ENCODE data around the gene KAT2B. TPM values are rescaled to one million over a fixed set of nuclear protein-coding genes. Genes with fewer than 3 reads are reported as not detected.
A peak's percentile ranks its signal among the peaks of the same experiment; 100 is the strongest.

Gene KAT2B
- total RNA-seq, 2 experiments from 2014 or later: 11.7 to 17.0 TPM

DNA sequence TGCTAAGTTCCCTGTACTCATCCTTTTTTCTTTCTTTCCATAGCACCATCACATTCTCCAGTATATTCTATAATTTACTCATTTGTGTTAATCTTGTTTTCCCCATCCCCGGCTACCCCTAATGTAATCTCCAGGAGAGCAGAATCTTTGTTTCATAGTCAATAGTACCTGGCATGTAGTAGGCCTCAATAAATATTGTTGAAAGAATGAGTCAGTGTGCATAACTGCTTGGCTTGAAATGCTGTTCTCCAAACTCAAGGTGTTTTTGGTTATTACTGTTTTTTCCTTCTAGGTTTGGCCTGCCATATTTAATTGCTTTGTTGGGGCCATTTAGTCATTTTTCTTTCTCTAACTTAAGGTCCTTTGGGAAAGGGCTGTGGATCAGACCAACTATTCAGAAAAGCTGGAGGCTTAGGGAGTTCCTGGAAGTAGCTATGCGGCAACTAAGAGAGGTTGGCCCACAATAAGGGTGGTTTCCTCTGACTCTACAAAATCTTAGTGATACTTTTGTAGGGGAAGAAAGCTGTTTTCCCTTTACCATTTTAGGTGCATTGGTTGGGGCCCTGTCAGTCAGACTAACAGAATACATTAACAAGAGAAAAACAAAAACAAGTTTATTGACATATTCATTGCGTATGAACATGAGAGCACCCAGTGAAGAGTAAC is 28.4 kb downstream of the KAT2B start:
- Mint-ChIP-seq H3K27ac (no peak overlapping the region), H3K4me1 (peaks cover 20% of the 10 kb centered on the region), H3K36me3 (peaks cover 14% of the 10 kb centered on the region), H3K9me3 (peaks cover 3% of the 10 kb centered on the region), H3K27me3 (no peaks in the 10 kb centered on the region), H3K4me3 (no peak overlapping the region)
- no peak for DNase-seq

DNA sequence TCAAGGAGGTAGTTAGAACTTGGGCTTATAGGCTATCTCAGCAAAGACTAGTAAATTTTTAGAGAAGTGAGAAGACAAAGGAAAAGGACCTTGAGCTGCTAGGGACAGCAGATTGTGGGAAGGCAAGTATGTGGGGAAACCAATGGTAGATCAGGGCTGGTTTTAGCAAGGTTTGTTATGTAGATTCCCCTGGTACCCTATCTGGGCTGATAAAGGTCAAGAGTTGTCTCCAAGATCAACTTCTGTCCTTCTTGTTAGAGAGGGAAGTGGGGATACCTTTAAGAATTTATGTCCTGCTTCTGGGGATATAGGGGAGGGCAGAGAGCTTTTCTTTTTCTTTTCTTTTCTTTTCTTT is 28.9 kb downstream of the KAT2B start:
- peaks cover 3% of the 10 kb centered on the region for H3K9me3 Mint-ChIP-seq
- no peak for DNase-seq
- H3K4me3 Mint-ChIP-seq: no peak overlapping the region
- peaks cover 16% of the 10 kb centered on the region for H3K4me1 Mint-ChIP-seq
- H3K27ac Mint-ChIP-seq: no peak overlapping the region
- peaks cover 14% of the 10 kb centered on the region for H3K36me3 Mint-ChIP-seq
- no peaks in the 10 kb centered on the region for H3K27me3 Mint-ChIP-seq

DNA sequence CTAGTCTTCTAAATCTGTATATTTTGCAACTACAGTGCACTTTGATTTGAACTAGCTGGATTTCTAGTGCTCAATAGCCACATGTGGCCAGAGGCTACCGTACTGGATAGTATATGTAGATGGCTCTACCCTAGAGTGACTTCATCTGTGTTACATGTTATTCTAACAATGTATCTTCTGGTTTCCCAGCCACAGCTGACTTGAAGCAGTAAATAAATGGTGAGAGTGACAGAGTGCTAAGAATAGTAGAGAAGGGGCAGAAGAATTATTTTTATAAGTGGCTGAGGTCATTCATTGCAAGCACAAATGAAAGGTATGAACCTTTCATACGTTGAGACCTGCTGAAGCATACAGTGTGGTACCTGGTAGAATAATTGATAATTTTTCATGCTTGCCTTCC is 30.9 kb downstream of the KAT2B start:
- H3K4me1 Mint-ChIP-seq: peaks cover 5% of the 10 kb centered on the region
- no peak overlapping the region for H3K4me3 Mint-ChIP-seq
- DNase-seq: no peak
- H3K27me3 Mint-ChIP-seq: no peaks in the 10 kb centered on the region
- peaks cover 3% of the 10 kb centered on the region for H3K9me3 Mint-ChIP-seq
- H3K36me3 Mint-ChIP-seq: peaks cover 12% of the 10 kb centered on the region
- H3K27ac Mint-ChIP-seq: no peak overlapping the region

DNA sequence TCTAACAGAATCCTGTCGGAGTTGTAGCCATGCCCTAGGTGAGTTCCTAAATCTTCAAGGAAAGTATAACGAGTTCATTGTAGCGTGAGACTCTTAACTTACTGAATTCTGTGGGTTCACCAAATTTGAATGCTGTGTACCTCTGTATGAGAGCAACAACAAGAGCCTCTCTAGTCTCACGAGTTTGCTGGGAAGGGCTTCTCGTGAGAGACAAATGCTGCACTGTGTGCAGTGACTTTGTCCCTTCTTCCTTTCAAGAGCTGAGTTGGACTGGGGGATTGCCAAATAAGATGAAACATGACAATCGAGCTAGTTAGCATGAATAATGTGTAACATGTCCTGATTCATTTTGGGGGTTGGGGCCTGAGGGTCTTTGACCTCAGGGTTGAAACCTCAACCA is 32.2 kb downstream of the KAT2B start:
- H3K27ac Mint-ChIP-seq: no peak overlapping the region
- no peaks in the 10 kb centered on the region for H3K27me3 Mint-ChIP-seq
- no peak for DNase-seq
- peaks cover 12% of the 10 kb centered on the region for H3K36me3 Mint-ChIP-seq
- peaks cover 3% of the 10 kb centered on the region for H3K9me3 Mint-ChIP-seq
- peaks cover 5% of the 10 kb centered on the region for H3K4me1 Mint-ChIP-seq
- no peak overlapping the region for H3K4me3 Mint-ChIP-seq

DNA sequence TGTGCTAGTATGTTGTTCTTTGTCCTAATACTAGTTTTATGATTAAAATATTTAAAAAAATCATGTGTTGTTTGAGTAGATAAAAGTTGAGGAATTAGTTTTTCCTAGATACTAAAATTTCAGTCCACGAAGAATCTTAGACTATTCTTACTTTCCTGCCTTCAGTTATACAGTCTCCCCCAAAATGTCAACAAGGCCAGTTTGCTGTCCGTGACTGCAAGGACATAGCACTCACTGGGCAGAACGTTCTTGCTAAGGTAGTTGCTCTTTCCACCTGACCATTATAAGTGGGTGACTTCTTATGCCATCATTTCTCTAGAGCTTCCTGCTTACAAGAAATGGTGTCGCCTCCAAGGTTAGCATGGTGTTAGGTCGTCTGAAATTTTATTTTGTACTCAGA is 32.8 kb downstream of the KAT2B start:
- Mint-ChIP-seq H3K27me3 (no peaks in the 10 kb centered on the region), H3K9me3 (peaks cover 3% of the 10 kb centered on the region), H3K27ac (no peak overlapping the region), H3K4me3 (no peak overlapping the region), H3K36me3 (peaks cover 9% of the 10 kb centered on the region), H3K4me1 (peaks cover 5% of the 10 kb centered on the region)
- no peak for DNase-seq

DNA sequence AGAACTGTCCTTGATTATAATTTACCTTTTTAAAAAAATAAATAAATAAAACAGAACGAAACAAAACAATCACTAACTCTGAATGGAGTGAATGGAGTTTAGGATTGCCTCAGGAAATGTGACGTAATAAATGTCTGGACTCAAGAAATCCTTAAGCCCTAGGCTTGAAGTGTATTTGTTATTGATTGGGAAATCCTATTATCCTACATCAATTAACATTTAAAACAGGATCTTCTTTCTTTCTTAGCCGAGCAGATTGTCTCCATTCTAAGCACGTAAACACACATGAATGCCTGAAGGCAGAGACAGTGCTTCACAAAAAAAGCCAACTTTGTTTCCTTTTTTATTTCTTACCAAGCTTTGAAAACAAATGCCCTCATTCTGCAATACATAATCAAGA is 33.4 kb downstream of the KAT2B start:
- Mint-ChIP-seq H3K9me3 (no peaks in the 10 kb centered on the region), H3K27ac (no peak overlapping the region), H3K4me1 (peaks cover 2% of the 10 kb centered on the region), H3K27me3 (no peaks in the 10 kb centered on the region), H3K36me3 (peaks cover 6% of the 10 kb centered on the region), H3K4me3 (no peak overlapping the region)
- no peak for DNase-seq

DNA sequence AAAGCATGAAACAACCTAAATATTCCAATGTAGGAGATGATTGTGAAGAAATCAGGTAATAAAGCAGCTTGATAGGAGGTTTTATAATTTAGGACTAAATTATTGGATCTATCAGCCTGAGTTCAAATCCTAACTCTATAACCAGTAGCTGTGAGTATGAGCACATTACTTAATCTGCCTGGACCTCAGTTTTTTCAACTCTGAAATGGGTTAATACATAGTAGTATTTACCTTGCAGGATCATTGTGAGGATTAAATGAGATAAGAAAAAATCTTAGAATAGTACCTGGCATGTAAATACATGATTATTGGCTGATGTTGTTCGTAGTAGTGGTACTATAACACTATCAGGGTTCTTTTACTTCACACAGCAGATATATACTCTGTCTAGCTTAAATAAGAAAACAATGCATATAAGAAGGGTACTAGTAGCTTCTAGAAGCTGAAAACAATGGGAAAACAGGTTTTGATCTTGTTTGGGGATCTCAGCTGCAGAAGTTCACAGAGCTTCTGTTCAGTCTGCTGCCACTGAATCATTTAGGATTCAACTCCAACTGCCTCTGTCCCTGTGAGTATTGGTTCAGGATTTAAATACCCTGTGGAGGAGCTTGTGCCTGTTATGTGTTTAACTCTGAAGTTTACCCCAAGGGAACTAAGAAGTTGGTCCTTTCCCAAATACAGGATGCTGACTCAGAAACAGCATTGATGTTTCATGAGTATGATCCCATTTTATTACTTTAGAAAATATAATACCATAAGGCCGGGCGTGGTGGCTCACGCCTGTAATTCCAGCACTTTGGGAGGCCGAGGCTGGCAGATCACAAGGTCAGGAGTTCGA is 34.2 kb downstream of the KAT2B start:
- peaks cover 2% of the 10 kb centered on the region for H3K4me1 Mint-ChIP-seq
- DNase-seq: no peak
- no peaks in the 10 kb centered on the region for H3K27me3 Mint-ChIP-seq
- H3K36me3 Mint-ChIP-seq: peaks cover 6% of the 10 kb centered on the region
- no peak overlapping the region for H3K4me3 Mint-ChIP-seq
- H3K9me3 Mint-ChIP-seq: no peaks in the 10 kb centered on the region
- H3K27ac Mint-ChIP-seq: no peak overlapping the region

DNA sequence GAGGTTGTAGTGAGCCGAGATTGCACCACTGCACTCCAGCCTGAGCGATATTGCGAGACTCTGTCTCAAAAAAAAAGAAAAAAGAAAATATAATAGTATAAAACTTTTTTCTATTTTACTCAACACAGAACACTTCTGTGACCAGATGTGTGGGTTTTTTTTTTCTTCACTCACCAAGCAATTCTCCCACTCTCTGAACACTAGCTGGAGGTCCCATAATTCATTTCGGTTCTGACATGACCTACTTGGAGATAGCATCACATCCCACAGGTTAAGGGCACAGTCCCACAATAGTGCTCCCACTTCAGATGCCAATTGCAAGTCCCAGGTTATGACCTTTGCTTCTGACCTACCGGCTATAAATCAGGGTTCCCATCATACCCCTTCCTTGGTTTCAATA is 35.0 kb downstream of the KAT2B start:
- Mint-ChIP-seq H3K9me3 (no peaks in the 10 kb centered on the region), H3K4me1 (peaks cover 7% of the 10 kb centered on the region), H3K4me3 (no peak overlapping the region), H3K36me3 (no peaks in the 10 kb centered on the region), H3K27ac (no peak overlapping the region), H3K27me3 (no peaks in the 10 kb centered on the region)
- DNase-seq: no peak

DNA sequence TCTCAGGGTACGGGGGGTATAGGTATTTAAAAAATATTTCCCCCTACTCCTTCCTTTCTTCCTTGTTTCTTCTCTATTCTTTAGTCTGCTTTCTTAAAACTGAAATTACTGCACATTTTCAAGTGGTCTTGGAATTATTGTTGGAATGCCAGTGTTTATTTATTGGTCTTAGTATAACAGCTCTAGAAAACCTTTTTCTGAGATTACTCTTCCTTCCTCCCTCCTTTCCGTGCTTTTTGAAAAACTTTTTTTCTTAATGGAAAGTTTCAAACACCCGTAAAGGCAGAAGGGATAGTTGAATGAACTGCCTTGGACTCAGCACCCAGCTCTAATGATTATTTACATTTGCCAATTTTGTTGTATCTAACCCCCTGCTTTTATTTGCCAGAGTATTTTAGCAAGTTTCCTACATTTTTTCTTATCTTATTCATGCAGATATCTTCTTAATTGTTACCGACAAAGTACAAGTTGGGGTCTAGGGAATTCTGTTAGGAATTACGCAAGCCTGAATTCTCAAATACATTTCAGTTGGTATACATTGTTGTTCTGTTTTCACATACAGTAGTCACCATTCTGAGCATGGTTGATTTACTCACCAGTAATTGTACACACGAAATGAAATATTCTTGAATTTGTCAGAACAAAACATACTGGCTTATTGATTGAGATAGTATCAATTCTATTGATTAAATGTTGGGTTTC is 36.2 kb downstream of the KAT2B start:
- Mint-ChIP-seq H3K27ac (no peak overlapping the region), H3K36me3 (peaks cover 3% of the 10 kb centered on the region), H3K4me1 (peaks cover 14% of the 10 kb centered on the region), H3K27me3 (no peaks in the 10 kb centered on the region), H3K4me3 (no peak overlapping the region), H3K9me3 (no peaks in the 10 kb centered on the region)
- DNase-seq: no peak

DNA sequence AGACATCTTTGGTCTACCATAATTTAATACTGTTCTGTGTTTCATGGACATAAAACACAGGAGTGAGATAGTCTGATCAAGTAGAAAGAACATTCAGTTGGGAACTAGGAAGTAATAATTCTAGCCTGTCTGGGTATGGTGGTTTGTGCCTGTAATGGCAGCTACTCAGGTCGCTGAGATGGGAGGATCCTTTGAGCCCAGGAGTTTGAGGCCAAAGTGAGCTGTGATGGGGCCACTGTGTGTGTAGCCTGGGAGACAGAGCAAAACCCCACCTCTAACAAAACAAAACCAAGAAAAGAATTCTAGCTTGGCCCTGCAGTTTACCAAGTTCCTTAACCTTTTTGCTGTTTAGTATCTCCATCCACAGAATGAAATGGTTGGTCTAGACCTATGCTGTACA is 36.8 kb downstream of the KAT2B start:
- H3K4me1 Mint-ChIP-seq: peaks cover 15% of the 10 kb centered on the region
- no peak overlapping the region for H3K27ac Mint-ChIP-seq
- H3K9me3 Mint-ChIP-seq: no peaks in the 10 kb centered on the region
- peaks cover 4% of the 10 kb centered on the region for H3K36me3 Mint-ChIP-seq
- no peak overlapping the region for H3K4me3 Mint-ChIP-seq
- H3K27me3 Mint-ChIP-seq: no peaks in the 10 kb centered on the region
- no peak for DNase-seq

DNA sequence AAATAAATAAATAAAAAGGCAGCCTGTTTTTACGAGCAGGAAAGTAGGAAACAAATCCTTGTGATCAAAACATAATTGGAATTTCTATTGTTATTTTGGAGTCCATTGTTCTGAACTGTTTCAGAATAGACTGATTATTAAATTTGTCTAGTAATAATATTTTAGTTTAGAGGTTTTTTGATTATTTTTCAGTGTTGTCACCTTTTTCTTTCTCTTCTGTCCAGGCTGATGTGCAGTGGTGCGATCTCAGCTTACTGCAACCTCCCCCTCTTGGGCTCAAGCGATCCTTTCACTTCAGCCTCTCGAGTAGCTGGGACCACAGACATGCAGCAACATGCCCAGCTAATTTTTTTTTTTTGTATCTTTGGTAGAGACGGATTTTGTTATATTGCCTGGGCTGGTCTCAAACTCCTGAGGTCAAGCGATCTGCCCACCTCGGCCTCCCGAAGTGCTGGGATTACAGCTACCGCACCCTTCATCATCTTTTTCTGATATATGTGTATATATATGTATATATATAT is 38.0 kb downstream of the KAT2B start:
- no peak for DNase-seq
- Mint-ChIP-seq H3K36me3 (peaks cover 4% of the 10 kb centered on the region), H3K9me3 (no peaks in the 10 kb centered on the region), H3K27ac (no peak overlapping the region), H3K4me1 (peaks cover 15% of the 10 kb centered on the region), H3K4me3 (no peak overlapping the region), H3K27me3 (no peaks in the 10 kb centered on the region)

DNA sequence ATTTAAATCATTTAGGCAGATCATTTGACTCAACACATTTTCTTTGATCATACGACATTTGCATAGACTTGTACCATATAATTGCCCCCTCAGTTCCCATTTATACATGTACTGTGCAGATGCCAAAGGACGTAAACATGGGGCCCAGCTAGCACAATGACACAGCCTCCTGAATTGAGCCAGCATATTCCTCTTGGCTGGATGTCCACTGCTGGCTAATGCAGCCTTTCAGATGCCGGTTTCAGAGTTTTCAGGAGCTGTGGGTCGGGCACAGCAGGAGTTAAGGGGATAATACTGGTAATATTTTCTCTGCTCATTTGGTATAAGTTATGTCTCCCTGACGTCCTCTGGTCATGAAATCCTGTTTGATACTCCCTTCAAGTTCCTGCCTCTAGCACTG is 39.4 kb downstream of the KAT2B start:
- Mint-ChIP-seq H3K4me3 (no peak overlapping the region), H3K36me3 (peaks cover 10% of the 10 kb centered on the region), H3K4me1 (peaks cover 20% of the 10 kb centered on the region), H3K27me3 (no peaks in the 10 kb centered on the region), H3K27ac (no peak overlapping the region), H3K9me3 (no peaks in the 10 kb centered on the region)
- DNase-seq: no peak

DNA sequence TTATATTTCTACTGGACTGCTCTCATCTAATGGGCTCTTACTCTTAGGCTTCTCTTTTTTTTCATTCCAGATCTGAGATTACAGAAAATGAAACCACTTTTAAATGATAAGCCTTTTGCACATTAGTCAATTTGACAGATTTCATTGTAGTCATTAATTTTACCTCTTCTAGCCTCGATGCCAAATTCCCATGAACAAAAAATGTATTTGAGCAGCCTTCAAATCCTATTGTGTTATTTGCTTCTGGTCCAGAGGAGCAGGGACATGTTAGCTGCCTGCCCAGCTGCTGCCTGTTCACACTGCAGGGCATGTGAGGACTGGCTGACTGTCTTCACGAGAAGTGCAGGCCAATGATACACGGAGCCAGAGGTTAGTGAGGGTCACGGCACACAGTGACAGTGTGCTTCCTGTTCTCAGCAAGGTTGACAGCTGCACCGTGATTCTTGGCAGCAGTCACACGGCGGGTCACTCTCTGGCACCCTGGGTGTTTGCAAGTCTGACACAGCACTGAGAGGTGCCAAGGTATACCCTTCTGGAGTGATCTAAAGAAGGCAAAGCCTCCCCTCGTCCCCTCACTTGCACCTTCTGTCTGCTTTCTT is 40.8 kb downstream of the KAT2B start:
- Mint-ChIP-seq H3K4me3 (peak overlapping the region; percentile 19), H3K27me3 (no peaks in the 10 kb centered on the region), H3K36me3 (peaks cover 13% of the 10 kb centered on the region)

DNA sequence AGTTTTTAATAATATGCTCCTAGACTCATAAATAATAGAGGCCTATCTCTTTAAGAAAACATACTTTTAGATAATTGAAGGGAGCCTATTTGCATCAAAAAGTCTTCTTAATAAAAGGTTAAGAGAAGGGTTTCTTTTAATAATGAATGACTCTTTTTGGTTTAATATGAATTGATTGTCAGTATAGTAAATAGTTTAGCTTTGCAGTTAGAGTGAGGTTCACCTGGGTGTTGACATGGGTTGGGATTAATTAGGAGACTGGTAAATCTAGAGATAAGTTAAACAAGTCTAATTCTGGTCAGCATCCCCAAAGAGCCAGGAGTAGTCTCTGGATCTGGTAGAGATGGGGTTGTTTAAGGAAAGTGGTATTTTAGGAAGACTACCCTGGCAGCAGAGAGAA is 43.0 kb downstream of the KAT2B start:
- Mint-ChIP-seq H3K9me3 (no peaks in the 10 kb centered on the region), H3K36me3 (peaks cover 19% of the 10 kb centered on the region), H3K27ac (no peak overlapping the region), H3K4me1 (peaks cover 20% of the 10 kb centered on the region), H3K27me3 (no peaks in the 10 kb centered on the region), H3K4me3 (no peak overlapping the region)
- no peak for DNase-seq

More for the DNA sequence above, 40.8 kb downstream of the KAT2B start:
- H3K9me3 Mint-ChIP-seq: no peaks in the 10 kb centered on the region
- H3K27ac Mint-ChIP-seq: no peak overlapping the region
- peak; percentile 2 for DNase-seq
- peaks cover 20% of the 10 kb centered on the region for H3K4me1 Mint-ChIP-seq

DNA sequence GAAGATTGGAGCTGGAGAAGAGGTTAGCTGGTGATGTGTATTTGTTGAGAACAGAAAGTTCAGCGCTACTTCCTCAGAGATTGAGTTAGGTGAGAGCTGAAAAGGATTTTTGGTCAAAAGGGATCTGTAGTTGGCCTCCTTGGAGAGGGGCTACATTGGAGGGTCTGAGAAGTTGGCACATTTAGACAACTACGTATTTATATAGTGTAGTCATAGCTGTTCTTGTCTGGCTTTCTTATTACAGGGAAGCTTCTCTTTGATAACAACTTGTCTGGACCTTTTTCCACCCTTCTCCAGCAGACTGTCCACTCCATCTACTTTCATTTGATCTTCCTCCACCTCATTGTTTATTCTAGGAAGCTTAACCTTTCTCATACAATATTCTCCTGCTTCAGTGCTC is 43.7 kb downstream of the KAT2B start:
- H3K27me3 Mint-ChIP-seq: no peaks in the 10 kb centered on the region
- peaks cover 24% of the 10 kb centered on the region for H3K36me3 Mint-ChIP-seq
- H3K4me1 Mint-ChIP-seq: peaks cover 20% of the 10 kb centered on the region
- no peak overlapping the region for H3K4me3 Mint-ChIP-seq
- DNase-seq: no peak
- peaks cover 2% of the 10 kb centered on the region for H3K9me3 Mint-ChIP-seq
- H3K27ac Mint-ChIP-seq: no peak overlapping the region
